ENCODE data around the gene CATSPERD.
A peak's percentile ranks its signal among the peaks of the same experiment; 100 is the strongest.

Gene CATSPERD, protein sequence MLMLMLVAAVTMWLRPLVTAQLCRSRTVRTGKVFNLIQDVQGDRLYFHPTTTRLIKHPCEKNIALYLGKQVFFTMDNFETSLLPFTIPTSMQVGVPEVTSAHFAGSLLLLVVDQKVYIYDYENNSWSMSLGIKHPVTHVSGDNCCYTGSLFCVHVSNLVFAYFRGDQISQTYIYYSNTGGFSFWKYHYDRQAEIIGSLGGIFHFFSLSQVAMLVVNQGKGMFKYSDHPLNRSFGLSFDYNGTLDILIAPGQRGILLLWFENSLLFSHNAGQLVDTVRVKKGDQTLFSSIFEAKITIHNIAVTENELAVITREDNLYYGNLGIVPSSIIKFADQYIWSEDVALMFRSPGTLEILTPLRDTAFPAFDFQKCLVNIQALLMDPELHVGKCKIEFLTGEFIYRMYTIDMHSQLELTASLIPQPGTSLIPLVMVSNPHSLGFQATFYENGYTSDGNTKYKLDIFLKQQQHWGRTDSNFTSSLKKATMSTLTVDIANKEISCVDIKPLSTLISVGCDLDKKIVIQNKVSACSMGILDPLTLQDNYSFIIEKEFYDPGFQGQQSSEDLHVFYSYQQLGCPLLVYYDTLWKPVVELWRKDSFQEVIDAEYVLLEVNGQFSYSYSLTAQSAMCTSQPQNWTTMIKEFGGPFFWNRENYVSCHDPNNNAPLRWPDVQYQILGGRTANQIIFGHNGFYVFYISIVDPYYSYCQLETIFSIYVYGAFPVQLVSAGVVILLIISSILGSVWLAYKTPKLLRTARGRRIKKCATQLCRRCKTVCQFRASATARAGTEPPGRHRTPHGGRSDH

GRCh38 chr19:5719961-5720790 is at the start of gene CATSPERD, which contains the start of gene LONP1:
Gene CATSPERD (plus strand): TSS chr19:5720637. CDS start chr19:5720738, 101 bp downstream.
Gene LONP1 (minus strand): TSS chr19:5720146. CDS start chr19:5720132, 14 bp downstream.
- peak; percentile 98 to 99 for DNase-seq

DNA sequence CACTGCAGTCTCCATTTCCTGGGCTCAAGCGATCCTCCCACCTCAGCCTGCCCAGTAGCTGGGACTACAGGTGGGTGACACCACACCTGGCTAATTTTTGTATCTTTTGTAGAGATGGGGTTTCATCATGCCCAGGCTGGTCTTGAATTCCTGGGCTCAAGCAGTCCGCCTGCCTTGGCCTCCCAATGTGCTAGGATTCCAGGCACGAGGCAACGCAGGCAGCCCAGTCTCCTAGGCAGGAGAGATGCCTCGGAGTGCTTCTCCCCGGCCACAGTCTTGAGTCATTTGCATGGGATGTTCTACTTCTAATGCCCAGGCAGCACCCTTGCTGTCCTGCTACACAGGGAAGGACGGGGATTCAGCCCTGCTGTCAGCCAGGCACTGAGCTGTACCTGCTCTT is 48.8 kb upstream of the CATSPERD start:
- DNase-seq: no peak

- no peak for DNase-seq
Measured at GRCh38 chr19:5672708-5673459, 47.6 kb upstream of the CATSPERD start.

DNA sequence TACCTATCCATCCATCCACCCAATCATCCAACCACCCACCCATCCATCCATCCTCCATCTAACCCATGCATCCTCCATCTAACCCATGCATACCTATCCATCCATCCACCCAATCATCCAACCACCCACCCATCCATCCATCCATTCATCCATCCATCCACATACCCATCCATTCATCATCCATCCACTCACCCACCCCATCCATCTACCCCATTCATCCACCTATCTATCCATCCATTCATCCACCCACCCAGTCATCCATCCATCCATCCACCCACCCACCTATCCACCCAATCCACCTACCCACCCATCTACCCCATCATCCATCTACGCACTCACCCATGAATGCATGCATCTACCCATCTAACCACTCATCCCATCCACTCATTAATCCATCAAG is 46.7 kb upstream of the CATSPERD start:
- no peak for DNase-seq

DNA sequence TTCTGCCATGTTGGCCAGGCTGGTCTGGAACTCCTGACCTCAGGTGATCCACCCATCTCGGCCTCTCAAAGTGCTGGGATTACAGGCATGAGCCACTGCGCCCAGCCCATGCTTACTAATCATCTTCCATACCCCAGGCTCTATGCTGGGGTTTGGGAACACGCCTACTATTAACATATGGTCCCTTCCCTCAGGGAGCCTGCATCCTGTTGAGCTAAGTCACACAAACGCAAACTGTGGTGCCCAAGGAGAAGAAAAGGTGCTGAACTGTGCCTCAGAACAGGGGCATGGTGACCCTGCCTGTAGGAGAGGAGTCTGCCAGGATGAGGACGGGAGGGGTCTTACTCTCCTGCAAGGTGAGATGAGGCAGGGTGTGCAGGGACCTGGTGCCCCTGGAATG is 45.7 kb upstream of the CATSPERD start:
- no peak for DNase-seq

GRCh38 chr19:5676105-5676771 is 44.2 kb upstream of the CATSPERD start:
- DNase-seq: no peak

DNA sequence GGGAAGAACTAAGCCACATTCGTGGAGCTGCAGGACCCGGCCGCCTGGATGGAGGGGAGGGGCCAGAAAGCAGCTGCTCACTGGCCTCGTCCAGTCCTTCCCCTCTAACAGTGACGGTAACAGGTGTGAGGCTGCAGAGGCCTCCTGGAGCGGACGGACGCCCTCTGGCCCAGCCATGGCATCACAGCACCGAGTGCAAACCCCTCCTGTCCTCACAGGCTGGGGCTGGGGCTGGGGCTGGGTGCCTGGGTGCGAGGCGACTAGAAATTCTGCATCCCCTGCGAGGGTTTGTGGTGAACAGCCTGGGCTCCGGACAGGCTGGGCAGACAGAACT is 43.7 kb upstream of the CATSPERD start:
- DNase-seq: no peak

- no peak for DNase-seq
Measured at GRCh38 chr19:5677136-5677535, 43.3 kb upstream of the CATSPERD start.

DNA sequence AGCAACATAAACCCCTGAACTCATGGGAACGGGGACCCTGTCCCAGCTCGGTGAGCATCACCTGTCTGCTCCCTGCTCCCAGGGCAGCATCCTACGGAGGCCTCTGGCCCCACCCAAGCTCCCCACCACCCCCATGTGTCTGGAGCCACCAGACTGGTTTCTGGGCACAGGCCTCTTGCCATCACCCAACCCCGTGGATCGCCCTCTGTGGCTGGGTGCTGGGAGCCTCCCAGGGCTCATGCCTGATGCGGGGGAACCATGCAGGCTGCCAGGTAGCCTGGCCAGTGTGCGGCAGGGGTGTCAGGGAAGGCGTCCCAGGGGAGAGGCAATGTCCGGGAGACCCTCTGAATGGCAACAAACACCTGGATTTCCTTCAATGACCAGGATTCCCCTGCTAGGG is 42.9 kb upstream of the CATSPERD start:
- DNase-seq: no peak

DNA sequence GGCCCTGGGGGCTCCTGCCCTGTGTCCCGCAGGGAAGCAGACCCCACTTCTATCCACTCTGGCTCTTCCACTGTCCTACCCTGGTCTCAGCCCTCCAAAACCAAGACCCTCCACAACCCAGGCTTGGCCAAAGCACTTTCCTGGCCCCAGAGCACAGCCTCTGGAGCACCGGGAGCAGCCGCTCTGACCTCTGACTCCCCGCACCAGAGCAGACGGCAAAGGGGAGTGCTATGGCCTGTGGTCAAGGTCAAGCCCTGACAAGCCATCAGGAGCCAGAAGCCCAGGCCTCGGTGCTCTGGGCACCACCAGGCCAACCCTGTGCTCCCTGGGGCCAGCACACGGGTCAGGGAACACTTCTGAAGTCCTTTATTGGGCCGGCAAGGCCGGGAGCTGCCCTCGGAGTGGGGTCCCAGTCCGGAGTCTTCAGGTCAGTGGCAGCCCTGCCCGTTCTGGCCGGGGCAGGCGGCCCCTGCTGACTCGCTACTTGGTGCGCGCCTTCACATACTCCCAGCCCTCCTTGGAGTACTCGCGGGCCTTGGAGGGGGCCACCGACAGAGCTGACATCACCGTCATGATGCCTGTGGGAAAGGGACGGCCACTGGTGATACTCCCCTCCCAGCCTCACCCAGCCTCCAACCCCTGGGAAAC is 42.2 kb upstream of the CATSPERD start:
- no peak for DNase-seq

GRCh38 chr19:5679289-5680083 is 41.0 kb upstream of the CATSPERD start:
- DNase-seq: no peak

- no peak for DNase-seq
Measured at GRCh38 chr19:5680084-5680436, 40.4 kb upstream of the CATSPERD start.

DNA sequence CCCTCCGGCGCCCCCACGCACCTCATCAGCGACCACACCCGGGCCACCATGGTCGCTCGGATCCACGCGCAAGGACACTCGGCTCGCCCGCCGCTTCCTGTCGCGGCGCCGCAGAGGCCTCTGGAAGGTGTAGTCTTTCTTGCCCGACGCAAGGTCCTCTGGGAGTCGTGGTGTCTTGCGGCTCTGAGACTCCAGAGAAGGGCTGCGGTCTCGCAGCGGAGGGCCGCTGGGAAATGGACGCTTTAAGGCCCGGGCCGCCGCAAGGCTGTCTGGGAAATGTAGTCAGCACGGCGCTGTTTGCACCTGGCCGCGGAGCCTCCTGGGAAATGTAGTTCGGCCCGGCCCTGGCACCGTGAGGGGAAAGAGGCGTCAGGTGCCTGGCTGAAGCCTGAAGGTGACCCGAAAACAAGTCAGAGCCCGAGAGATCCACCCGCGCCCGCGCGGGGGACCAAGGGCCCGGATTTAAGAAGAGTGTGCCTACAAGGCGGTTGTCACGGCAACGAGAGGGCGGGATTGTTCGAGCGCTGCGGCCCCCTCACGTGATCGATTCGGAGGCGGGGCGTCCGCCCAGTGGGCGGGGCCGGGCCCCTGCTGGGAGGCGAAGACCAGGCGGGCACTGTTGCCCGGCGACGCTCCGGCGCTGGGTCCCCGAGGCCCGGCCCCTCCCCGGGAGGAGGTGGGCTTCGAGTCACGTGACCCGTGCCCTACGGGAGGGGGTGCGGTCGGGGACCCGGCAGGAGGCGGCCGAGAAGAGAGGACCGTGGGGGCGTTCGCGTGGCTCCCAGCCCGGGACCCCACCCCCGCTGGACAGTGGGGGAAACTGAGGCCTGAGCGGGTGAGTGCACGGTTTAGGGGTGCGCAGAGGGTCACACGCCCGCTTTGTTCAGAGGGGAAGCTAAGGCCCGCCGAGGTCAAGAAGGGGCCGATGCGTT is 39.7 kb upstream of the CATSPERD start, which contains the start of the genes HSD11B1L and MICOS13:
TSS of gene HSD11B1L (plus strand) at position 591 of the 932 bp plus-strand sequence. CDS start 3,806 bp downstream, outside the sequence.
TSS of gene MICOS13 (minus strand) at position 80 of the 932 bp plus-strand sequence. CDS start at position 50, 30 bp downstream.
- peak; percentile 97 for DNase-seq

GRCh38 chr19:5681391-5682106 is 38.9 kb upstream of the CATSPERD start:
- no peak for DNase-seq

GRCh38 chr19:5682107-5682482 is 38.3 kb upstream of the CATSPERD start:
- no peak for DNase-seq

GRCh38 chr19:5683177-5683886 is 37.1 kb upstream of the CATSPERD start:
- DNase-seq: no peak

- DNase-seq: no peak
Measured at GRCh38 chr19:5684694-5685430, 35.6 kb upstream of the CATSPERD start.
